Body of pancreas (tissue), 4 donors: ENCODE results near the gene SNTG2. TPM values are rescaled to one million over a fixed set of nuclear protein-coding genes. Genes with fewer than 3 reads are reported as not detected.

Experiments used
- ATAC-seq: fragments of 150-250 bp; one replicate; pipeline ENCODE4 v1.9.1; 2016
- DNase-seq, 4 donors: peaks; one replicate each; pipeline ENCODE4 v3.0.0-alpha.2; 2019
- H3K27ac ChIP-seq, 4 donors: fragments of 200-600 bp; sonication (generic); 1 replicate in 3 of 4; 2 replicates in 1 of 4; pipeline versions ENCODE4 v1.5.1 to v1.6.1; 2016 to 2019; ENCODE audit warnings: mild to moderate bottlenecking in 1 of 4, mixed read lengths in 1 of 4, moderate library complexity in 1 of 4
- H3K27me3 ChIP-seq, 2 donors: fragments of 200-600 bp; sonication (generic); one replicate each; pipeline ENCODE4 v1.6.0; 2016; ENCODE audit warnings: mild to moderate bottlenecking in 1 of 2
- H3K36me3 ChIP-seq, 2 donors: fragments of 200-600 bp; sonication (generic); replicated peaks in 1 of 2; 2 replicates each; pipeline ENCODE4 v1.5.1; 2016; ENCODE audit warnings: low read depth in 2 of 2; ENCODE audit not compliant: insufficient read depth in 1 of 2
- H3K4me1 ChIP-seq: fragments of 200-600 bp; sonication (generic); one replicate; pipeline ENCODE4 v1.6.0; 2016
- H3K4me3 ChIP-seq, 2 donors: fragments of 200-600 bp; sonication (generic); 1 replicate in 1 of 2; 2 replicates in 1 of 2; pipeline ENCODE4 v1.5.1; 2016 to 2019
- H3K9me3 ChIP-seq, 3 donors: fragments of 200-600 bp; sonication (generic); 1 replicate in 2 of 3; 2 replicates in 1 of 3; pipeline ENCODE4 v1.5.1; 2016
- CTCF ChIP-seq, 7 experiments: fragments of 450-650 bp in 4 of 7; fragments of 200-600 bp in 3 of 7; sonication (generic) in 3 of 7; IDR thresholded peaks; one replicate each; pipeline ENCODE4 v1.5.1; 2016 to 2019; ENCODE audit warnings: antibody characterized with exemption in 7 of 7
- POLR2A ChIP-seq, 3 donors: fragments of 450-650 bp; IDR thresholded peaks; one replicate each; pipeline ENCODE4 v1.6.1; 2016; ENCODE audit warnings: antibody characterized with exemption in 3 of 3, mild to moderate bottlenecking in 2 of 3
- WGBS, 2 donors: methylation state at CpG; one replicate each; pipeline ENCODE4 v1.1.5; 2017; 5-methylcytosine and 5-hydroxymethylcytosine counted together
- intact Hi-C: fragments of 100-400 bp; cut with DNase I; formaldehyde crosslinking; loops from one replicate; pipeline ENCODE4 v1.15.1; 2023
- total RNA-seq, 2 donors: library from RNA; depleted of rRNA; stranded (reverse); fragments of >200 nt; gene quantifications; one replicate each; pipeline ENCODE4 v1.1.0, GENCODE V29; 2016

Gene SNTG2
- total RNA-seq, 2 donors from 2014 or later, result 11.9 to 18.7 TPM

DNA sequence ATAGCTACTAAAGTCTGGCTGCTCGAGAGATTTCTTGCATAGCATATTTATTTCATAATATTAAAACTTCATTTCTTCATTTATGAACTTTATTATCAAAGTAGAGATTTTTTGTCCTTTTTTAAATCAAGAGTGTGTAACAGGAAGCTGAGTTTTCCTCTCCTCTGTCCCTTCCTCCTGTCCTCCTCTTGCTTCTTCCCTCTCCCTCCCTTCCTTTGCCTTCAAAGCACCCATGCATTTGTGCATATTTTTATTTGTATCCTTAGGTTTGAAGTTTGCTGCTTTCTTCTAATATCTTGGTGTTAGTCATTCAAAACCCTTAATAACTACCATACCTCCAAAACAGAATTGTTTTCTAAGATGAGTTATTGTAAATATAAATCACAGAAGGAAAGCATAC lies 174.6 kb downstream of the SNTG2 start:
- no peaks in the 10 kb centered on the region for H3K27me3 ChIP-seq
- no peak overlapping the region for H3K4me3 ChIP-seq
- H3K9me3 ChIP-seq, result no peaks in the 10 kb centered on the region
- intact Hi-C loops, result no loop called here
- H3K4me1 ChIP-seq, result no peaks in the 10 kb centered on the region
- DNase-seq, result no peak
- no peak overlapping the region for H3K27ac ChIP-seq
- TF ChIP-seq CTCF (IDR thresholded peaks at IDR 0.05) (no peak), POLR2A (IDR thresholded peaks at IDR 0.05) (no peak)
- no peak for ATAC-seq
- WGBS, 2 donors, result 64 to 70% methylated on average over 1 of the region's 1 CpG
- H3K36me3 ChIP-seq, result no peaks in the 10 kb centered on the region

- Histone ChIP-seq H3K4me3 (no peak overlapping the region), H3K36me3 (no peaks in the 10 kb centered on the region), H3K27ac (no peak overlapping the region), H3K4me1 (no peaks in the 10 kb centered on the region), H3K9me3 (no peaks in the 10 kb centered on the region), H3K27me3 (no peaks in the 10 kb centered on the region)
- no peak for ATAC-seq
- WGBS, 2 donors, result 64 to 81% methylated on average over 3 of the region's 3 CpGs
- intact Hi-C loops, result no loop called here
- no peak for TF ChIP-seq CTCF (IDR thresholded peaks at IDR 0.05)
- TF ChIP-seq POLR2A (IDR thresholded peaks at IDR 0.05), result no peak
- no peak for DNase-seq
Measured at GRCh38 chr2:1125633-1126370, 175.2 kb downstream of the SNTG2 start.

GRCh38 chr2:1129982-1130381 lies 179.3 kb downstream of the SNTG2 start:
- H3K27ac ChIP-seq, result no peak overlapping the region
- no peak overlapping the region for H3K4me3 ChIP-seq
- H3K36me3 ChIP-seq, result no peaks in the 10 kb centered on the region
- intact Hi-C loops, result loop anchor here (10.0 kb wide), 1 partner anchor 175 kb away; the partner anchor contains the start of gene SNTG2
- no peaks in the 10 kb centered on the region for H3K27me3 ChIP-seq
- TF ChIP-seq POLR2A (IDR thresholded peaks at IDR 0.05) (no peak), CTCF (IDR thresholded peaks at IDR 0.05) (no peak)
- ATAC-seq, result no peak
- H3K4me1 ChIP-seq, result no peaks in the 10 kb centered on the region
- DNase-seq, result no peak
- H3K9me3 ChIP-seq, result no peaks in the 10 kb centered on the region

GRCh38 chr2:1130922-1131321 lies 180.3 kb downstream of the SNTG2 start:
- DNase-seq, result no peak
- intact Hi-C loops, result loop anchor here (10.0 kb wide), 1 partner anchor 176 kb away; the partner anchor contains the start of gene SNTG2
- Histone ChIP-seq H3K36me3 (no peaks in the 10 kb centered on the region), H3K4me1 (no peaks in the 10 kb centered on the region), H3K27me3 (no peaks in the 10 kb centered on the region), H3K27ac (no peak overlapping the region), H3K9me3 (no peaks in the 10 kb centered on the region), H3K4me3 (no peak overlapping the region)
- 76 to 91% methylated on average over 2 of the region's 2 CpGs for WGBS, 2 donors
- ATAC-seq, result no peak
- TF ChIP-seq CTCF (IDR thresholded peaks at IDR 0.05) (no peak), POLR2A (IDR thresholded peaks at IDR 0.05) (no peak)
